Medulla oblongata (tissue), 1 donor: ENCODE results near the gene CYP27A1.
"Not testable (repeated sequence)": the region's sequence is repeated elsewhere in the genome, so short reads cannot be mapped to it uniquely, and the experiment has no call there.

Source experiments
- DNase-seq: peaks from one replicate; pipeline ENCODE4 v3.0.0-alpha.2; 2015; ENCODE audit errors: extremely low spot score

The CYP27A1 gene

GRCh38 chr2:218831378-218831990, 49.5 kb downstream of the CYP27A1 start, which contains the start of gene PRKAG3:
TSS of gene PRKAG3 (minus strand) at chr2:218831803.
- no peak for DNase-seq

GRCh38 chr2:218832081-218832480, 50.1 kb downstream of the CYP27A1 start:
- DNase-seq, result no peak

- DNase-seq, result no peak
Measured at GRCh38 chr2:218832520-218832919, 50.6 kb downstream of the CYP27A1 start.

GRCh38 chr2:218833023-218833609, 51.2 kb downstream of the CYP27A1 start:
- no peak for DNase-seq

- DNase-seq, result no peak
Measured at GRCh38 chr2:218834685-218835084, 52.7 kb downstream of the CYP27A1 start.

- DNase-seq, result no peak
Measured at GRCh38 chr2:218837495-218837894, 55.5 kb downstream of the CYP27A1 start.

- no peak for DNase-seq
Measured at GRCh38 chr2:218839430-218839829, 57.5 kb downstream of the CYP27A1 start.

GRCh38 chr2:218839888-218840287, 57.9 kb downstream of the CYP27A1 start:
- no peak for DNase-seq

- not testable (repeated sequence) for DNase-seq
Measured at GRCh38 chr2:218844334-218844733, 62.4 kb downstream of the CYP27A1 start.

- DNase-seq, result not testable (repeated sequence)
Measured at GRCh38 chr2:218846963-218847362, 65.0 kb downstream of the CYP27A1 start.

- DNase-seq, result no peak
Measured at GRCh38 chr2:218849721-218850120, 67.8 kb downstream of the CYP27A1 start.

GRCh38 chr2:218850796-218851195, 68.8 kb downstream of the CYP27A1 start:
- no peak for DNase-seq

- DNase-seq, result no peak
Measured at GRCh38 chr2:218851286-218851685, 69.3 kb downstream of the CYP27A1 start.

GRCh38 chr2:218852911-218853667, 71.1 kb downstream of the CYP27A1 start:
- peak; percentile 66 for DNase-seq

GRCh38 chr2:218853766-218854165, 71.8 kb downstream of the CYP27A1 start:
- no peak for DNase-seq

- DNase-seq, result no peak
Measured at GRCh38 chr2:218854860-218855259, 72.9 kb downstream of the CYP27A1 start.

- no peak for DNase-seq
Measured at GRCh38 chr2:218855305-218856166, 73.6 kb downstream of the CYP27A1 start.

GRCh38 chr2:218856167-218856895, 74.4 kb downstream of the CYP27A1 start:
- DNase-seq, result no peak

- no peak for DNase-seq
Measured at GRCh38 chr2:218856896-218857243, 74.9 kb downstream of the CYP27A1 start.

- DNase-seq, result no peak
Measured at GRCh38 chr2:218857371-218858137, 75.6 kb downstream of the CYP27A1 start.

- DNase-seq, result no peak
Measured at GRCh38 chr2:218858138-218858445, 76.1 kb downstream of the CYP27A1 start.
